GM21619 (cell line): ENCODE results near the gene SHLD2.
"Not testable (repeated sequence)": the region's sequence is repeated elsewhere in the genome, so short reads cannot be mapped to it uniquely, and the experiment has no call there.

ENCODE experiments used
- ATAC-seq: cut with Tn5 transposase; IDR thresholded peaks from one replicate; pipeline ENCODE4 v1.9.1; 2021; ENCODE audit not compliant: unreplicated experiment

Gene SHLD2

DNA sequence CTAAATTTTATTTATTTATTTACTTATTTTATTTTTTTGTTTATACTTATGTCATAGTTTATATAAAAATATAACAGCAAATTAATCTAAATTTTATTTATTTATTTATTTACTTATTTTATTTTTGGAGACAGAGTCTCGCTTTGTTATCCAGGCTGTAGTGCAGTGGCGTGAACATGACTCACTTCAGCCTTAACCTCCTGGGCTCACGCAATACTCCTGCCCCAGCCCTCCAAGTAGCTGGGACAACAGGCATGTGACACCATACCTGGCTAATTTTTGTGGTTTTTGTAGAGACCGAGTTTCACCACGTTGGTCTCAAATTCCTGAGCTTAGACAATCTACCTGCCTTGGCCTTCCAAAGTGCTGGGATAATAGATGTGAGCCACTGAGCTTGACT is 115.3 kb downstream of the SHLD2 start:
- not testable (repeated sequence) for ATAC-seq

DNA sequence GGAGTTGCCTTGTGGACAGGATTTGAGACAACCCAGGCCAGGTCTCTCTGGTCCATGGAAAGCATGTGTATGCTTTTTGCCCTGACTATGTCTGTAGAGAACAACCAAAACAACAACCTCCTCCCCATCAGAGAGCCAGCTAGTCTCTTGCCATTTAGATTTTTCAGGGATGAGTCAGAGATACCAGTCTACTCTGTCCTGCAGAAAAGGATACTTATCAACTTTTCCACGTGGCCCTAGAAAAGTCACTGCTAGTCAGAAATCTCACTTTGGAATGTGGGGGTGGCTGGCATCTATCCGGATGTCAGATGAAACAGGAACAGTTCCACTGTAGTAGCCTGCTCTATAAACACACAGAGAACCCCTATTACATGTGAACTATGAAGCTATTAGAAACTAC is 116.8 kb downstream of the SHLD2 start:
- not testable (repeated sequence) for ATAC-seq

DNA sequence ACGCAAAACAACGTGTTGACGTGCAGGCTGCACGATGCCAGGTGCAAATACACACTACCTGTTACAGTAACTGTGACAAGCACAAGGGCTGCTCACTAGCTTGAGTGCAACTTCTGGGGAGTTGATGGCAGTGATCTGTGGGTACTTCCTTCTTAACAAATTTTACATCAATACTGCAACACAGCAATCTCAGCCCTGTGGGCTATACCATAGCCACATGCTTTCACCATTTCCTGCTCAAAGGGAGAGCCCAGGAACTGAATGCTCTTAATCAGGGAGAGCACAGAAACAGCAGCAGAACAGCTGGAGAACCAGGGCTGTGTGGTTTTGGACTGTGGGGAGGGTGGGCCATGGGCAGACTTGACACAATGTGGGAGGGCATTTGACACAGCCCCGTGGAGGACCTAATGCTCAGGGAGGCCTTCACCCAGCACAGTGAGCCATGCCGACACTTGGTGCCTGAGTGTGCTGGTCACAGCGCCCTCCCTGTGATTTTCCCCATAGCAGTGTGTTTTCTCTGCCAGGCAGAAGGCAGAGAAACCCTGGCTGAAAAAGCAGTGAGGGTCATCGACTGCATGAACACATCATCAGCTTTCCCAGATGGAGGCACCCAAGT is 118.3 kb downstream of the SHLD2 start:
- ATAC-seq: not testable (repeated sequence)

DNA sequence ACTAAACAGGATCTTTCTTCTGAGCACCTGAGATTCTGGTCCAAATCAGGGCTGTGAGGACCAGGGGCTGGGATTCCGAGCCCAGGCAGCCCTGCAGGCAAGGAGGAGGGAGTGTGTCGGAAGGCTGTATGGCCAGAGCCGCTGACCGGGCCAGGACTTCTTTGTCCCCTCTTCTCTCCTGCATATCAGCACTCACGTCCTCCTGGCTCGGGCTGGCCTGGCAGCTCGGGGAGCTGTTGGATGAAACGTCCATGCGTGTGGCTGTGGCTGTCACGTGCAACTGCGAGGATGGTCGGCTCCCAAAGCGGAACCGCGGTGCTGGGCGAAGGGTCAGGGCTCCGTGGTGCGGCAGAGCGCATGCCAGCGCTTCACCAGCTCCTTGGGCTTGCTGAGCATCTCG is 118.8 kb downstream of the SHLD2 start:
- ATAC-seq: not testable (repeated sequence)

DNA sequence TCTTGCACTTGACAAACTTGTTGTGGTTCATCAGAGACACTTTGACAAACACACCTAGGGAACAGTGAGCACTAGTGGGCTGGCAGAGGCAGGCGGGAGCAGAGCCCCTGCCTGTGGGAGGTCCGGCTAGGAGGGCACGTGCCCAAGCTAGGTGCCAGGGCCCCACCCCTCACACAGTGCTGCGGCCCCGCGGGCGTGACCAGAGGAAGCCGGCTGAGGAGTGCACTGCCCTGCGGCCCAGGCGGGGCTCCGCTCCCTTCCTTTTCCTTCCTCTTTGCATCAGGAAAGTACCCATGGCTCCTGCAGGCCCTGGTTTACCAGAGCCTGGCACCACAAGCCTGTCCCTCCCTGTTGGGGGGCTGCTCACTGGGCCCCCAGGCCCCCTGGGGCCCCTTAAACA is 121.1 kb downstream of the SHLD2 start:
- not testable (repeated sequence) for ATAC-seq

DNA sequence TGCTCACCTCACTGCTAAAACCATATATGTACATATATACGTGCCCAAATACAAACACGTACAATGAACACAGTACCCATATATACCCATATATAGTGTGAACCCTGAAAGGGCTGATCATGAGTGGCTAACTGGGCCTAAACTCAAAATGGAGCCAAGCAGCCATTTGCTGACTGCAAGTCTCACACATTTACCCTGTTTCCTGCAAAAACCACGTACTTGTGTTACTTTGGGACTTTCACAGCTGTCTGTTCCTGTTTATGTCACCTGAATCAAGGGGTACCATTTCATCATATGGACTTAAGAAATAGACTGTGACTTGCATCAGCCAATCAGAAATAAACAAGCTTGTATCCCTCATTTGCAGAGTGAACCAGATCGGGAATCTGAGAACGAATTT is 124.4 kb downstream of the SHLD2 start:
- not testable (repeated sequence) for ATAC-seq

DNA sequence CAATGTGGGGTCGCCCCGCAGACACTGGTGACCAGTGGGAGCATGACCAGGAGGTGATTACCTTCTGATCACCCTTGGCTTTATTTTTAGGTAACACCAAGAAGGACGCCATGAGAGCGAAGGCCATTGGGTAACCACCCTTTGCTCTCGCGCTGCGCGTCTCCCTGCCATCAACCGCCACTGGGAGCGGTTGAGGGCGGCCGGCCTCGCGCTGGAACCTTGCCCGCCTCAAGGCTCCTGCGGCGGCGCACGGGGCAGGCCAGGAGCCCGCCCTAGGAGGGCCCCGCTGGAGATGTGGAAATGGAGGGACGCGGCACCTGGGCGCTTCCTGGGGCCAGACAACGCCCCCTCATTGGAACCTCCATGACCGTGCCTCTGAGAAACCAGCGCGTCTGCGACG is 127.8 kb downstream of the SHLD2 start:
- not testable (repeated sequence) for ATAC-seq

DNA sequence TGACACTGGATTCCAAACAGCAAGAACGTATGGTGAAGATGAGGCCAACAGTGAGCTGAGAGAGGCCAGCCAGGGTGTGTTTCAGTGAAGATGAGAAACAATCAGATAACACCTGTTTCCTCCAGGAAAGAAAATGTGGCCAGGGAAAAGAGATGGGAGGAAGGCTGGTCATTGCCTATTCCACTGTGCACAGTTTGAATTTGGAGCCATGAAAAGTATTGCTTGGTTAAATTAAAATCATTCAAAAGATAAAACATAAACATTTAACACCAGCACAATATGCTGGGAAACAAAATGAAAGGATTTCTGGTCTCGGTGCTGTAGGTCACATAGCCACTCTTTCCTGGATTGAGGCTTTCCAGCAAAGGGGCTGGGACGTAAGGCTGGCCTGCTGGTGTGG is 130.1 kb downstream of the SHLD2 start, which contains the start of gene NUTM2A:
Gene NUTM2A (plus strand): TSS at position 301 of the 400 bp plus-strand sequence. CDS start 383 bp downstream, outside the sequence.
- not testable (repeated sequence) for ATAC-seq

DNA sequence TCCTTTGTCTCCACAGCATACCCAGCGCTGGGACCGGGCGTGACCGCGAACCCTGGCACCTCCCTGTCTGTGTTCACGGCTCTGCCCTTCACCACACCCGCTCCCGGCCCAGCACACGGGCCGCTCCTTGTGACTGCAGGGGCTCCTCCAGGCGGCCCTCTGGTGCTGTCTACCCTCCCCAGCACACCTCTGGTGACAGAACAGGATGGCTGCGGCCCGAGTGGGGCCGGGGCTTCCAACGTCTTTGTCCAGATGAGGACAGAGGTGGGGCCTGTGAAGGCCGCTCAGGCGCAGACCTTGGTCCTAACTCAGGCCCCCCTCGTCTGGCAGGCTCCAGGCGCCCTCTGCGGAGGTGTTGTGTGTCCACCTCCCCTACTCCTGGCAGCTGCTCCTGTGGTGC is 133.2 kb downstream of the SHLD2 start:
- ATAC-seq: not testable (repeated sequence)

DNA sequence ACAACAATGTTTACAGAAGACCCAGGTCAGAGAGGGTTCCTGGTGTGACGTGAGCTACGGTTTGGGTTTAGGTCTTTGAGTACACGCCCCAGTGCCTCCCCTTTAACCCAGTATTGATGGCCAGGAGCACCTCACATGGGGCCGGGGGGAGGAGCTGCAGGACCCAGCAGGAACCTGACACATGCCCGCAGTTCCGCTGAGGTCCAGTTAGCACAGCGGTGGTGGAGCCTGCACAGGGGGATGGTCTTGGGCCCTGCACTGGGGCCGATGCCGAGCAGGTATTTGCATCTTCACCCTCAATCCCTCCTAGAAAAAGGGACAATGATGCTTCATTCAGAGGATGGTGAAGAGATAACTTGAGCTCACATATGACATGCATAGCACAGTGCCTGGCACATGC is 134.2 kb downstream of the SHLD2 start:
- not testable (repeated sequence) for ATAC-seq

DNA sequence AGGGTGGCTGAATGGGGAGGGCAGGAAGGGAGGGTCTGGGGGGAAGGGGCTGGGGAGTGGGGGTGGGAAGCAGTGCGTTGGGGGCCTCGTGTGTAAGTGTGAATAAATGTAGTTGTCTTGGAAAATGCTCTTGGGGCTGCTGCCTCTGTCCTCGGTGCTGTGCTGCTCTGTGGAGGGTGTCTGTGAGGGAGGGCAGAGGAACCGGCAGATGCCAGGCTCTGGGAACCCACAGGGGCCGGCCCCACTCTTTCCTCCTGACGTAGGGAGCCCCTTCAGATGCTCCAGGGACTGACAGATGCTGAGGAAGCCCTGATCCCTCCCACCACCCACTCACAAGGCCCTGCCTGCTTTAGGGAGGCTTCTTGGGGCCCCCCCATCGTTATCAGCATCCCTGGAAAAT is 139.8 kb downstream of the SHLD2 start:
- not testable (repeated sequence) for ATAC-seq

DNA sequence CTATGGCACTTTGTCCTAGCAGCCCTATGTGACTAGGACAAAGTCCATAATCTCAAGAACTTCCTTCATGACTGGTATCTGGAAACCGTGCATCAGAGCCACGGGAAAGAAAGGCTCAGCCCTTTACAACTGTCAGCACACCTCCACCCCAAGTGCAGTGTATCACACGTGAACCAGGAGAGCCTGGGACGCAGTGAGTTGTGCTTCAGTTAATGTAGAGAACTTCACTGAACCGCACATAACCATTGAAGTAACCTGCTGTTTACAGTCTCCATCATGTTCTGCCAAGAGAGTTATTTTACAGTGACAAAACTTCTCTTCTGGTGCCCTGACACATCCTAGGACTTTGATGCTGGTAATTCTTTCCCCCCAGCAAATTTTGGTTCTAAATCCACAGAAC is 142.2 kb downstream of the SHLD2 start:
- ATAC-seq: not testable (repeated sequence)

DNA sequence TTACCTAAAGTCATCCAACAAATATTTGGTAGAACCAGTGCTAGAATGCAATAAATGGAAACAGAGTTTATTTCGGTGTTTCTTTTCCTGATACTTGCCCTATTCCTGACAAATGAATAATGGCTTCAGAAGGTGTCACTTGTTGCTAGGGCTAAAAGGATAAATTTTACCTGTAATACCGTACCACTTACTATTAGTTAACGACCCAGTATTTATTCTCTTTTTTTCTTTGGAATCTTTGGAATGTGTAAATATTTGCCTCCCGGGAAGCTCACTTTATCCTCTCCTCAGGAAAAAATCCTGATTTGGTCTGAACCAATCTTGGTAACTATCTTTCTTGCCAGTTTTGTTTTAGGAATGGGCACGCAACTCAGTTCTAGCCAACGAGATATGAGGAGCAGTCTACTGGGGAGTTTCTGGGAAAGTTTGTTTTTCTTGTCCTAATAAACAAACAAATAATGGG is 144.4 kb downstream of the SHLD2 start:
- not testable (repeated sequence) for ATAC-seq
